SJSA1 (cell line): ENCODE results near the gene GAS7. TPM values are rescaled to one million over a fixed set of nuclear protein-coding genes. Genes with fewer than 3 reads are reported as not detected.

Experiments
- DNase-seq, 2 experiments: peaks; one replicate each; pipeline ENCODE4 v3.0.0-alpha.2; 2015 to 2020; ENCODE audit warnings: low spot score in 2 of 2, low read depth in 1 of 2
- H3K27ac ChIP-seq: fragments of 250-450 bp; sonication (Bioruptor Pico); 2 replicates; pipeline ENCODE4 v1.5.1; 2020; ENCODE audit warnings: mild to moderate bottlenecking, moderate library complexity
- H3K27me3 ChIP-seq: fragments of 250-450 bp; sonication (Bioruptor Pico); replicated peaks from 2 replicates; pipeline ENCODE4 v1.5.1; 2020; ENCODE audit warnings: mild to moderate bottlenecking, moderate library complexity
- H3K36me3 ChIP-seq: fragments of 250-450 bp; sonication (Bioruptor Pico); 2 replicates; pipeline ENCODE4 v1.5.1; 2020; ENCODE audit warnings: mild to moderate bottlenecking
- H3K4me1 ChIP-seq: fragments of 250-450 bp; sonication (Bioruptor Pico); replicated peaks from 2 replicates; pipeline ENCODE4 v1.6.1; 2021; ENCODE audit warnings: mild to moderate bottlenecking
- H3K4me3 ChIP-seq: fragments of 250-450 bp; sonication (Bioruptor Pico); 2 replicates; pipeline ENCODE4 v1.5.1; 2020; ENCODE audit warnings: mild to moderate bottlenecking
- H3K9me3 ChIP-seq: fragments of 250-450 bp; sonication (Bioruptor Pico); replicated peaks from 2 replicates; pipeline ENCODE4 v1.5.1; 2020; ENCODE audit warnings: mild to moderate bottlenecking
- total RNA-seq: library from RNA; depleted of rRNA; stranded (reverse); fragments of >200 nt; shearing (Covaris generic); gene quantifications from 2 replicates; pipeline ENCODE4 v1.2.3, GENCODE V29; 2014

Gene GAS7
- total RNA-seq, 1 experiment from 2014 or later = 2.6 TPM

- Histone ChIP-seq H3K4me3 (no peak overlapping the region), H3K9me3 (no peaks in the 10 kb centered on the region; the same call in 1 of the 2 replicates), H3K36me3 (no peaks in the 10 kb centered on the region), H3K4me1 (peaks cover 20% of the 10 kb centered on the region), H3K27ac (no peak overlapping the region), H3K27me3 (no peaks in the 10 kb centered on the region)
- no peak for DNase-seq
These were observed 25.6 kb downstream of the GAS7 start for GRCh38 chr17:10172778-10173177.

DNA sequence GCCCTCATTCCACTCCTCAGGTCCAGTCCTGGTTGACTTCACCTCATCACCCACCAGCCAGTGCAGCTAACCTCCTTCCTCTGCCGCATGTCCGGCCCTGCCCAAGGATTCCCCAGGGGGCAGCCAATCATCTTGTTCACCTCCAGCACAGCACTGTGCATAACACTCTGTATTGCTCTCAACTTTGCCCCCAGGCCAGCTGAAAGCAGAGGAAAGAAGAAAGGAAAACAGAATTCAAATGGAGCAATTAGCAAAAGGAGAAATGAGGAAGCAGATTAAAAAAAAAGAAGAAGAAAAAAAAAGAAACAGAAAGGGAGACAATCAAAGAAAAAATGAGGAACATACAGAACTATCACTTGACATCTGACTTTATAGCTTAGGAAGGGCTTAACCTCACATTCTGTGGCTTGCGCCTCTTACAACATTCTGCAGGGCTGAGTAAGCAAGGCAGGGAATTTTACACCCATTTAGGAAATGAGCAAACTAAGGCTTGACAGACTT lies 26.1 kb downstream of the GAS7 start:
- Histone ChIP-seq H3K9me3 (no peaks in the 10 kb centered on the region; the same call in 1 of the 2 replicates), H3K27me3 (no peaks in the 10 kb centered on the region), H3K4me1 (peaks cover 16% of the 10 kb centered on the region), H3K27ac (no peak overlapping the region), H3K36me3 (no peaks in the 10 kb centered on the region), H3K4me3 (no peak overlapping the region)
- no peak for DNase-seq

GRCh38 chr17:10171581-10171981 lies 26.8 kb downstream of the GAS7 start:
- H3K4me3 ChIP-seq = no peak overlapping the region
- DNase-seq = peak in 1 of 2 experiments; percentile 31
- peaks cover 16% of the 10 kb centered on the region for H3K4me1 ChIP-seq
- H3K36me3 ChIP-seq = no peaks in the 10 kb centered on the region
- H3K9me3 ChIP-seq = no peaks in the 10 kb centered on the region; the same call in 1 of the 2 replicates
- H3K27ac ChIP-seq = no peak overlapping the region
- no peaks in the 10 kb centered on the region for H3K27me3 ChIP-seq

- H3K27ac ChIP-seq = no peak overlapping the region
These were observed 27.3 kb downstream of the GAS7 start for GRCh38 chr17:10171122-10171571.

DNA sequence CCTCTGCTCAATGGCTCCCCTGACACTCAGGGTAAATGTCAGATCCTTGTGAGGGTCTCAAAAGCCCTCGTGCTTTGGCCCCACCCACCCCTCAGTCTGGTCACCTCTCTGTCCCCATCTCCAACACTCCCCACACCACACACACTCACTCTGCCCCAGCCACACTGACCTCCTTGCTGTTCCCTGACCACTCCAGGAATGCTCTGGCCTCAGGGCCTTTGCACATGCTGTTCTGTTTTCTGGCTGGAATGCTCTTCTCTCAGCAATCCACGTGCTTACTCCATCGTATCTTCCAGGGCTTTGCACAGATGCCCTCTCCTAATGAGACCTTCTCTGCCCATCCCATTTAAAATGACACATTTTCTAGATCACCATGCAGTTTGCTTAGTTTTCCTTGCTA lies 28.2 kb downstream of the GAS7 start:
- H3K27ac ChIP-seq = no peak overlapping the region
- H3K4me1 ChIP-seq = peaks cover 16% of the 10 kb centered on the region
- no peak overlapping the region for H3K4me3 ChIP-seq
- H3K36me3 ChIP-seq = no peaks in the 10 kb centered on the region
- no peak for DNase-seq
- H3K27me3 ChIP-seq = no peaks in the 10 kb centered on the region
- H3K9me3 ChIP-seq = no peaks in the 10 kb centered on the region; the same call in 1 of the 2 replicates

More at GRCh38 chr17:10171122-10171571, 27.3 kb downstream of the GAS7 start:
- H3K27me3 ChIP-seq = no peaks in the 10 kb centered on the region
- H3K9me3 ChIP-seq = no peaks in the 10 kb centered on the region; the same call in 1 of the 2 replicates
- no peaks in the 10 kb centered on the region for H3K36me3 ChIP-seq
- peaks cover 16% of the 10 kb centered on the region for H3K4me1 ChIP-seq
- H3K4me3 ChIP-seq = no peak overlapping the region
- no peak for DNase-seq

- no peak overlapping the region for H3K4me3 ChIP-seq
- H3K27ac ChIP-seq = no peak overlapping the region
- no peaks in the 10 kb centered on the region; the same call in 1 of the 2 replicates for H3K9me3 ChIP-seq
- H3K27me3 ChIP-seq = no peaks in the 10 kb centered on the region
- peaks cover 16% of the 10 kb centered on the region for H3K4me1 ChIP-seq
- no peaks in the 10 kb centered on the region for H3K36me3 ChIP-seq
- DNase-seq = no peak
These were observed 29.1 kb downstream of the GAS7 start for GRCh38 chr17:10169290-10169689.

DNA sequence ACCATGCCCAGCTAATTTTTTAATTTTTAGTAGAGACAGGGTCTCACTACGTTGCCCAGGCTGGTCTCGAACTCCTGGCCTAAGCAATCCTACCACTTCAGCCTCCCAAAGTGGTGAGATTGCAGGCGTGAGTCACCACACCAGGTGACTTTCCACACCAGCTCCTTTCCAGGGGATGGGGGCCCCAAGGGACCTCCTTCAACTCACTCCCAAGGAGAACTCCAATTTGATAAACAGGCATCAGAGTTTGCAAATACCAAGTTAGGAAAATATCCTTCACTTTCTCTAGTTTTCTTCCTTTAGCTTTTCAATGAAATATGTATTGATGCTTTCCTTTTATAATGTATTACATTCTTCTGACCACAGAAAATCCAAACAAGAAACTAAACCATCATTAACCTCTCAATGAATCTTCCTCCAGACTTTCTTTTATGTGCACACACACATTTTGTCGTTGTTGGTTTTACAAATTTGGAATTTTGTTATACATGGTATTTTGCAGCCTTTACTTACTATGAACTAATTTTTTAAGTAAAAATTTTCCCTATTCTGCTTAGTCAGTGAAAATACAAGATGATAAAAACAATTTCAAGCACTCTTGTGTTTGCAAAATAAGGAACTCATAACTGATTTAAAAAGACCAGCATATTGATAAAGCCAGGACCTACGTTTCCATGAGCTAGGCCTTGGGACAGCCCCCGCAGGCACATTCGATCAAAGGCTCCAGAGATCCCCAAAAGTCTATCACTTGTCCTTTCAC lies 32.0 kb downstream of the GAS7 start:
- no peaks in the 10 kb centered on the region for H3K36me3 ChIP-seq
- H3K27me3 ChIP-seq = no peaks in the 10 kb centered on the region
- H3K9me3 ChIP-seq = no peaks in the 10 kb centered on the region
- DNase-seq = no peak
- H3K27ac ChIP-seq = no peak overlapping the region
- H3K4me3 ChIP-seq = no peak overlapping the region
- H3K4me1 ChIP-seq = peaks cover 2% of the 10 kb centered on the region; the same call in 1 of the 2 replicates

- Histone ChIP-seq H3K27me3 (no peaks in the 10 kb centered on the region), H3K36me3 (no peaks in the 10 kb centered on the region), H3K9me3 (no peaks in the 10 kb centered on the region), H3K4me3 (no peak overlapping the region), H3K4me1 (no peaks in the 10 kb centered on the region), H3K27ac (no peak overlapping the region)
- no peak for DNase-seq
These were observed 36.3 kb downstream of the GAS7 start for GRCh38 chr17:10162096-10162495.

DNA sequence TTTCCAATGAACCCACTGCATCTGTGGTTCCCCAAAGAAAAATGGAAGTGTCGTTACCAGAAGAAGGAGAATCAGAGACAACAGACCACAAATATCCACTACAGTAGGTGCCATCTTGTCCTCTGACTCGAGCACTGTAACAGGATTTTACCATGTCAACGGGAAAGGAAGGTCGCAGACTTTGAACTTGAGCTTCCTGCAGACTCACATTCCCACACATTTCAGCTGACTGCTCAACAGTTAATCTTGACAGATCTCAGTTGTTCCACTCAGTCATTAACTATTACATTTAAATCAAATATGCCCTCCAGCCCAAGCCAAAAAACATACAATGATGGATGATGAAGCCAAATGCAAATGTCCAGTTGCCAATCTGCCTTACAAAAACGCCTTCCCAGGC lies 37.0 kb downstream of the GAS7 start:
- no peaks in the 10 kb centered on the region for H3K36me3 ChIP-seq

DNA sequence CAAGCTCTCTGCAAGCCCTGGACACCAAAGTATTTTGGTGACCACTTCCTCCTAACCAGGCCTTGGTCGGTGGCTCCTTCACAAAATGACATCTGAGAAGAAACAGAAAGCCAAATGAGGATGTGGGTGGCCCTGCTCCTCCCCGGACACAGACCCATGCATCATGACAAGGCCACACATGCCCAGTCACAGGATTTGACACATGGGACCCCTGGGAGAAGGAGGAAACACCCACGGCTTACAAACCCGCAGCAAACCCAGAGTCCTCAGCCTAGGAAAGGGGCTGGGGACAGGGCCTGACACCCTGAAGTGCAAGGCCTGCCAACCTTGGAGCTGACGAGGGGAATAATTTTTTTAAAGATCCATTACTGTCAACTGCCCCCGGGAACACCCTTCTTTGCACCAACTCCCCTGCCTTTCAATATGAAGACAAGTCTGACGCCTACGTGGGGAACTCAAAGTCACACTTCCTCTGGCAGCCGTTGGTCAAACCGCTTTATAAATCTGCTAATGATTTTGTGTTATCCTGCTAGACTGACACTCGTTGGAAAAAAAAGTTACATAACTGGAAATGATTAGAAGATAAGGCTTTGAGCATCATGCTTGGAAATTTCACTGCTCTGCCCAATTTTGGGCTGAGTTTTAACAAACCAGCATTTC lies 41.3 kb downstream of the GAS7 start:
- H3K4me1 ChIP-seq = no peaks in the 10 kb centered on the region
- H3K36me3 ChIP-seq = no peaks in the 10 kb centered on the region
- no peak for DNase-seq
- H3K27me3 ChIP-seq = no peaks in the 10 kb centered on the region
- H3K27ac ChIP-seq = no peak overlapping the region
- no peaks in the 10 kb centered on the region for H3K9me3 ChIP-seq
- no peak overlapping the region for H3K4me3 ChIP-seq

More for the DNA sequence above, 37.0 kb downstream of the GAS7 start:
- DNase-seq = no peak
- Histone ChIP-seq H3K4me1 (no peaks in the 10 kb centered on the region), H3K9me3 (no peaks in the 10 kb centered on the region), H3K27me3 (no peaks in the 10 kb centered on the region), H3K4me3 (no peak overlapping the region), H3K27ac (no peak overlapping the region)

- no peaks in the 10 kb centered on the region for H3K9me3 ChIP-seq
- no peaks in the 10 kb centered on the region for H3K4me1 ChIP-seq
- no peaks in the 10 kb centered on the region for H3K27me3 ChIP-seq
- no peak for DNase-seq
- H3K4me3 ChIP-seq = no peak overlapping the region
- H3K27ac ChIP-seq = no peak overlapping the region
- H3K36me3 ChIP-seq = no peaks in the 10 kb centered on the region
These were observed 41.8 kb downstream of the GAS7 start for GRCh38 chr17:10156599-10156947.

GRCh38 chr17:10156077-10156435 lies 42.4 kb downstream of the GAS7 start:
- no peak for DNase-seq
- Histone ChIP-seq H3K27me3 (no peaks in the 10 kb centered on the region), H3K4me1 (no peaks in the 10 kb centered on the region), H3K36me3 (no peaks in the 10 kb centered on the region), H3K27ac (no peak overlapping the region), H3K9me3 (no peaks in the 10 kb centered on the region), H3K4me3 (no peak overlapping the region)

DNA sequence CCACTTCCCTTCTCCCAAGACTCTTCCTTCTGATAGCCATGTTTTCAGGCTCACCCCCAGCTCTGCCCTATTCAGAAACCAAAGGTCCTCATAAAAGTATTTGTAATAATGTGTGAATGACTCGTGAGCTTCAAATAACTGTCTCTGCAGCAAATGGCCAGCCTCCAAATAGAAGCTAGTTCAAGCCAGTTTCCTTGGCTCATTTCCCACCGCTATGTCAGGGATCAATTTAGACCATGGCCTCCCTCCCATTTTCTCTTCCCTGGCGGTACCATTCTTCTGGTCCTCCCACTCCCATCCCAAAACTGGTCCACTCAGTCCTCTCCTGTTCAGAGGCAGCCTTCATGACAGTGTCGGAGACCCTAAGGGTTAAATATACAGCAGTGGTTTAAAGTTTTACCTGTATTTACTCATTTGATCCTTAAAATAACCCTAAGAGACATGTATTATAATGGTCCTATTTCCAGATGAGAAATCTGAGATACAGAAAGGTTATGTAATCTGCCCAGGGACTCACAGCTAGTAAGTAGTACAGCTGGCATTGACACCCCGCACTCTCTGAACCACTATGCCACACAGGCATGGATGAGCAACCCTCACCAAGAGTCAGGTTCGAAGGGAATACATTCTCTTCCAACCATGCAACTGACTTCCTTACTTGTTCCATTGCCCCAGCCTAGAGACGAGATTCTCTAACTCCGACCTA lies 42.9 kb downstream of the GAS7 start:
- Histone ChIP-seq H3K9me3 (no peaks in the 10 kb centered on the region), H3K4me3 (no peak overlapping the region), H3K27ac (no peak overlapping the region), H3K27me3 (no peaks in the 10 kb centered on the region), H3K36me3 (no peaks in the 10 kb centered on the region), H3K4me1 (no peaks in the 10 kb centered on the region)
- DNase-seq = no peak
